HK-2 (cell line): ENCODE data around the gene P4HA3.

Experiments used
- DNase-seq: peaks from one replicate; pipeline ENCODE4 v3.0.0-alpha.2; 2018; ENCODE audit not compliant: unreplicated experiment

The P4HA3 gene

GRCh38 chr11:74316772-74317505, 5.5 kb upstream of the P4HA3 start:
- DNase-seq: no peak

GRCh38 chr11:74312326-74312725, 886 bp upstream of the P4HA3 start:
- no peak for DNase-seq

- DNase-seq: no peak
Observed at GRCh38 chr11:74310857-74311256, 583 bp downstream of the P4HA3 start.

- DNase-seq: no peak
Observed at GRCh38 chr11:74307434-74307833, 4.0 kb downstream of the P4HA3 start.

GRCh38 chr11:74306435-74307175, 4.8 kb downstream of the P4HA3 start:
- DNase-seq: no peak

- no peak for DNase-seq
Observed at GRCh38 chr11:74299015-74299414, 12.4 kb downstream of the P4HA3 start.

GRCh38 chr11:74297484-74297883, 14.0 kb downstream of the P4HA3 start:
- no peak for DNase-seq

GRCh38 chr11:74288911-74289310, 22.5 kb downstream of the P4HA3 start:
- no peak for DNase-seq

GRCh38 chr11:74288161-74288560, 23.3 kb downstream of the P4HA3 start:
- peak; percentile 17 for DNase-seq

- DNase-seq: no peak
Observed at GRCh38 chr11:74284466-74284865, 27.0 kb downstream of the P4HA3 start.

- no peak for DNase-seq
Observed at GRCh38 chr11:74283580-74284180, 27.8 kb downstream of the P4HA3 start.

GRCh38 chr11:74282914-74283371, 28.5 kb downstream of the P4HA3 start:
- no peak for DNase-seq

- no peak for DNase-seq
Observed at GRCh38 chr11:74282421-74282820, 29.0 kb downstream of the P4HA3 start.

- DNase-seq: no peak
Observed at GRCh38 chr11:74280494-74280893, 30.9 kb downstream of the P4HA3 start.

GRCh38 chr11:74279256-74279655, 32.2 kb downstream of the P4HA3 start:
- DNase-seq: no peak

GRCh38 chr11:74278721-74279161, 32.7 kb downstream of the P4HA3 start:
- DNase-seq: peak; percentile 73

GRCh38 chr11:74278103-74278502, 33.3 kb downstream of the P4HA3 start:
- DNase-seq: no peak

GRCh38 chr11:74276581-74276980, 34.9 kb downstream of the P4HA3 start:
- DNase-seq: no peak

- DNase-seq: no peak
Observed at GRCh38 chr11:74272276-74272675, 39.2 kb downstream of the P4HA3 start.

- no peak for DNase-seq
Observed at GRCh38 chr11:74269161-74269811, 42.2 kb downstream of the P4HA3 start.

GRCh38 chr11:74268456-74268855, 43.0 kb downstream of the P4HA3 start:
- DNase-seq: no peak

- DNase-seq: no peak
Observed at GRCh38 chr11:74267014-74267413, 44.4 kb downstream of the P4HA3 start.
